ENCODE results near the gene ARID5B. TPM values are rescaled to one million over a fixed set of nuclear protein-coding genes. Genes with fewer than 3 reads are reported as not detected.

The ARID5B gene
- total and polyA plus RNA-seq, 5 donors from 2014 or later = 58.1 to 169 (median 64.0) TPM

DNA sequence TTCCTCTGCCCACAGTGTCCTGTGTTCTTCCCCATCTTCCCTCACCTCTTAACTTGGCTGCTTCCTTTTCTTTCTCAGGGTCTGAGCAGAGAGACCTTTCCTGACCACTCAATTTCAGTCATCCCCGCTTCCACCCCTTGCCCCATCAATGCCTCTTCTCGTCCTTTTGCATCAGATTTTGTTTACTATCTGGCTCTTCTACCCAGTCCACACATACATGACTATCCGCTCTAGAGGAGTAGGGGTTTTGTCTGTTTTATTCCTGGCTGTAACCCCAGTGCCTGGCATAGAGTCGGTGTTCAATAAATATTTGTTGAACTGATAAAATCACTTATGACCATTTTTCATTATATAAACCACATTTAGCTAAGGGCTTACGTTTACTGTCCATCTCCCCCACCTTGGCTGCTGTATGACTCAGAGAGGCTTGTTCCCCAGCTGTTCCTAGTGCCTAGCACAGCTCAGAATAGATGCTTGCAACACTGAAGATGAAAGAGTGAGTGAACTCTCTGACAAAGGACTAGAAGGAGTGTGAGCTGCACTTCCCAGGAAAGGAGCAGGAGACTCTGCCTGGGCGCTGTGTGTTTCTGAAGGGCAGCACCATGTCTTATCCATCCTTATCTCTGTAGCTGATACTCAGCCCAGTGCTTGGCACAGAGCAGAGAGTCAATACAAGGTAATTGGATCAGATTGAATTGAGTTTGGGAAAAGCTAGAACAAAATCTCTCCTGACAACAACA lies 21.9 kb downstream of the ARID5B start:
- ATAC-seq (ENCODE audit: low read depth in 2 of 2) = peak in 1 of 2 donors; percentile 34
- Mint-ChIP-seq H3K4me3 (peak overlapping the region in 2 of 4 donors; percentile 2 to 26), H3K4me1 (peaks cover 39 to 78% (median 64%) of the 10 kb centered on the region in 4 donors), H3K27ac (peak overlapping the region; percentile 80 to 95 (median 90)), H3K36me3 (peaks cover 36% of the 10 kb centered on the region), H3K9me3 (peaks cover 0 to 2% (median 0%) of the 10 kb centered on the region in 7 donors), H3K27me3 (no peaks in the 10 kb centered on the region)
- DNase-seq = no peak
- H3K27ac ChIP-seq (ENCODE audit: insufficient read depth, low read length, poor library complexity, severe bottlenecking) = no peak overlapping the region
- H3K27me3 ChIP-seq (ENCODE audit: control insufficient read depth, insufficient read depth, low read length) = no peaks in the 10 kb centered on the region
- peaks cover 5% of the 10 kb centered on the region for H3K4me1 ChIP-seq (ENCODE audit: control insufficient read depth, insufficient read depth, low read length, poor library complexity, severe bottlenecking)
- no peaks in the 10 kb centered on the region for H3K9me3 ChIP-seq (ENCODE audit: control insufficient read depth in 2 of 2, low read length in 2 of 2)
- no peak overlapping the region for H3K4me3 ChIP-seq (ENCODE audit: low read depth, low read length)
- H3K36me3 ChIP-seq (ENCODE audit: control insufficient read depth, insufficient read depth, low read length) = peaks cover 40% of the 10 kb centered on the region

DNA sequence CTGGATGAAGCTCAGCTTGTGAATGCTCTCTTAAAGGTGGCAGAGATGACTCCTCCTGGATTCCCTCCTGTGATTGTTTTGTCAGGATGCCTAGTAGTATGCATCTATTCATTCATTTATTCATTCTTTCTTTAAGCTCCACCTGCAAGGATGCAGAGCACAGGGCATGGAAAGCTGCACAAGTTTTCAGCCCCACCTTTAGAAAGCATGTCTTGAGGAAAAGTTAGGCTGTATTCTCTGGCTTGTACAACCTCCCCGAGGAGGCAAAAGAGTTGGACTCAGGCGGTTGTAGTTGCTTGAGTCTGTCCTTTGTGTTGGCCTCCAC lies 22.4 kb downstream of the ARID5B start:
- H3K9me3 Mint-ChIP-seq = peaks cover 0 to 1% (median 0%) of the 10 kb centered on the region in 7 donors
- Histone ChIP-seq H3K9me3 (ENCODE audit: control insufficient read depth in 2 of 2, low read length in 2 of 2) (no peaks in the 10 kb centered on the region), H3K36me3 (ENCODE audit: control insufficient read depth, insufficient read depth, low read length) (peaks cover 43% of the 10 kb centered on the region), H3K27me3 (ENCODE audit: control insufficient read depth, insufficient read depth, low read length) (no peaks in the 10 kb centered on the region), H3K4me3 (ENCODE audit: low read depth, low read length) (no peak overlapping the region), H3K4me1 (ENCODE audit: control insufficient read depth, insufficient read depth, low read length, poor library complexity, severe bottlenecking) (peaks cover 5% of the 10 kb centered on the region), H3K27ac (ENCODE audit: insufficient read depth, low read length, poor library complexity, severe bottlenecking) (no peak overlapping the region)
- no peaks in the 10 kb centered on the region for H3K27me3 Mint-ChIP-seq
- peaks cover 37% of the 10 kb centered on the region for H3K36me3 Mint-ChIP-seq
- peaks cover 38 to 77% (median 66%) of the 10 kb centered on the region in 4 donors for H3K4me1 Mint-ChIP-seq
- peak overlapping the region; percentile 53 to 80 (median 61) for H3K27ac Mint-ChIP-seq
- H3K4me3 Mint-ChIP-seq = no peak overlapping the region
- no peak for DNase-seq
- ATAC-seq (ENCODE audit: low read depth in 2 of 2) = no peak

DNA sequence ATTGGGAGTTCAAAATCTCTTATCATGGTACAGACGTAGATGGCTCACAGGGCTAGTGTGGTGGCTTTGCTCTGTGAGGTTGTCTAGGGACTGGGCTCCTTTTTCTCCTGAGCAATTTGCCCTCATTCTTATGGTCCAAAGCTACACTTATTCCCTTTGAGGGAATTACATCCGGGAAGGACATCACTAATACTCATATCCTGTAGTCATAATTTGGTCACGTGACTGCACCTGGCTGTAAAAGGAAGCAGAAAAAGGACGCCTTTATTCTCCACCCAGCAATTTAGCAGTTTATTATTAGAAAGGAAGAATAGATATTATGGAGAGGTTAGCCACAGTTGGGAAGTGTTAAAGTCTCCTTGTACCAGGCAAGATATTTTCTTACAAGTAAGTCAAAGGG lies 28.1 kb downstream of the ARID5B start:
- H3K36me3 ChIP-seq (ENCODE audit: control insufficient read depth, insufficient read depth, low read length) = peaks cover 32% of the 10 kb centered on the region
- peak overlapping the region; percentile 23 to 79 (median 76) for H3K27ac Mint-ChIP-seq

DNA sequence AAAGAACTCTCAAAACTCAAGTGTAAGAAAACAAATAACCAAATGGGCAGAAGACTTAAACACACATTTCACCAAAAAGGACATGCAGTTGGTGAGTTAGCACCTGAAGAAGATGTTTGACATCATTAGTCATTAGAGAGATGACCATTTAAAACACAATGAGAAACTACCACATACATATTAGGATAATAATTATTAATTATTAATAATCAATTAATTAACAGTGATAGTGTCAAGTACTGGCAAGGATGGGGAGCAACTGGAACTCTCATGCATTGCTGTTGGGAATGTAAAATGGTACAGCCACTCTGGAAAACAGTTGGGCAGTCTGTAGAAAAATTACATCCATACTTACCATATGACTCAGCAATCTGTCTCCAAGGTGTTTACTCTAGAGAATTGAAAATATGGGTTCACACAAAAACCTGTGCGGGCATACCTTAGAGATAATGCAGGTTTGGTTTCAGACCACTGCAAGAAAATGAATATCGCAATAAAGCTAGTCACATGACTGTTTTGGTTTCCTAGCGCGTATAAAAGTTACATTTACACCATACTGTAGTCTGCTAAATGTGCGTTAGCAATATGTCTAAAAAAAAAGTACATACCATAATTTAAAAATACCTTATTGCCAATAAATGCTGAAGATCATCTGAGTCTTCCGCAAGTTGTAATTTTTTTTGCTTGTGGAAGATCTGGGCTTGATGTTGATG lies 30.3 kb downstream of the ARID5B start:
- Histone ChIP-seq H3K36me3 (ENCODE audit: control insufficient read depth, insufficient read depth, low read length) (peaks cover 20% of the 10 kb centered on the region), H3K27me3 (ENCODE audit: control insufficient read depth, insufficient read depth, low read length) (no peaks in the 10 kb centered on the region), H3K27ac (ENCODE audit: insufficient read depth, low read length, poor library complexity, severe bottlenecking) (no peak overlapping the region), H3K4me3 (ENCODE audit: low read depth, low read length) (no peak overlapping the region), H3K9me3 (ENCODE audit: control insufficient read depth in 2 of 2, low read length in 2 of 2) (no peaks in the 10 kb centered on the region), H3K4me1 (ENCODE audit: control insufficient read depth, insufficient read depth, low read length, poor library complexity, severe bottlenecking) (peaks cover 25% of the 10 kb centered on the region)
- Mint-ChIP-seq H3K4me1 (peaks cover 42 to 77% (median 63%) of the 10 kb centered on the region in 4 donors), H3K27me3 (no peaks in the 10 kb centered on the region), H3K4me3 (no peak overlapping the region), H3K9me3 (peaks cover 0 to 6% (median 0%) of the 10 kb centered on the region in 7 donors), H3K27ac (peak overlapping the region in 1 of 3 donors; percentile 6), H3K36me3 (peaks cover 32% of the 10 kb centered on the region)
- ATAC-seq (ENCODE audit: low read depth in 2 of 2) = no peak
- DNase-seq = no peak

More for the DNA sequence above, 28.1 kb downstream of the ARID5B start:
- Histone ChIP-seq H3K27me3 (ENCODE audit: control insufficient read depth, insufficient read depth, low read length) (no peaks in the 10 kb centered on the region), H3K4me1 (ENCODE audit: control insufficient read depth, insufficient read depth, low read length, poor library complexity, severe bottlenecking) (peaks cover 25% of the 10 kb centered on the region), H3K27ac (ENCODE audit: insufficient read depth, low read length, poor library complexity, severe bottlenecking) (no peak overlapping the region), H3K9me3 (ENCODE audit: control insufficient read depth in 2 of 2, low read length in 2 of 2) (no peaks in the 10 kb centered on the region), H3K4me3 (ENCODE audit: low read depth, low read length) (no peak overlapping the region)
- DNase-seq (no peak), ATAC-seq (ENCODE audit: low read depth in 2 of 2) (no peak)
- Mint-ChIP-seq H3K9me3 (peaks cover 0 to 6% (median 0%) of the 10 kb centered on the region in 7 donors), H3K27me3 (no peaks in the 10 kb centered on the region), H3K4me3 (peak overlapping the region in 1 of 4 donors; percentile 39), H3K36me3 (peaks cover 46% of the 10 kb centered on the region), H3K4me1 (peaks cover 48 to 75% (median 65%) of the 10 kb centered on the region in 4 donors)

DNA sequence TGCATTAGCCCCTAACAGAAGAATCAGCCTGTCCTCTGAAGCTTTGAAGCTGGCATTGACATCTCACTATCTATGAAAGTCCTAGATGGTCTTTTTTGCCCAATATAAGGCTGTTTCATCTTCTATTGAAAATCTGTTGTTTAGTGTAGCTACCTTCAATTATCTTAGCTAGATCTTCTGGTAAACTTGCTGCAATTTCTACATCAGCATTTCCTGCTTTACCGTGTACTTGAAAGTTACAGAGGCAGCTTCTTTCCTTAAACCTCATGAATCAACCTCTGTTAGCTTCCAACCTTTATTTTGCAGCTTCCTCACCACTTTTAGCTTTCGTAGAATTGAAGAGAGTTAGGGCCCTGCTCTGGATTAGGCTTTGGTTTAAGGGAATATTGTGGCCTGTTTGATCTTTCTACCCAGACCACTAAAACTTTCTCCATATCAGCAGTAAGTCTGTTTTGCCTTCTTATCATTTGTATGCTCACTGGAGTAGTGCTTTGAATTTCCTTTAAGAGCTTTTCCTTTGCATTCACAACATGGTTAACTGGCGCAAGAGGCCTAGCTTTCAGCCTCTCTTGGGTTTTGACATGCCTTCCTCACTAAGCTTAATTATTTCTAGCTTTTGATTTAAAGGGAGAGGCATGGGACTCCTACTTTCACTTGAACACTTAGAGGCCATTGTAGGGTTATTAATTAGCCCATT lies 32.5 kb downstream of the ARID5B start:
- peaks cover 14% of the 10 kb centered on the region for H3K36me3 ChIP-seq (ENCODE audit: control insufficient read depth, insufficient read depth, low read length)
- ATAC-seq (ENCODE audit: low read depth in 2 of 2) (peak in 1 of 2 donors; percentile 21), DNase-seq (peak in 2 of 3 donors; percentile 18 to 42)
- peak overlapping the region; percentile 15 to 88 (median 42) for H3K4me3 Mint-ChIP-seq
- peak overlapping the region; percentile 74 to 93 (median 85) for H3K27ac Mint-ChIP-seq
- H3K36me3 Mint-ChIP-seq = peaks cover 27% of the 10 kb centered on the region
- H3K27me3 Mint-ChIP-seq = no peaks in the 10 kb centered on the region
- no peaks in the 10 kb centered on the region for H3K27me3 ChIP-seq (ENCODE audit: control insufficient read depth, insufficient read depth, low read length)
- peaks cover 0 to 6% (median 0%) of the 10 kb centered on the region in 7 donors for H3K9me3 Mint-ChIP-seq
- H3K4me1 ChIP-seq (ENCODE audit: control insufficient read depth, insufficient read depth, low read length, poor library complexity, severe bottlenecking) = peaks cover 42% of the 10 kb centered on the region
- peaks cover 52 to 89% (median 68%) of the 10 kb centered on the region in 4 donors for H3K4me1 Mint-ChIP-seq
- H3K4me3 ChIP-seq (ENCODE audit: low read depth, low read length) = peak overlapping the region; percentile 37
- H3K9me3 ChIP-seq (ENCODE audit: control insufficient read depth in 2 of 2, low read length in 2 of 2) = no peaks in the 10 kb centered on the region
- H3K27ac ChIP-seq (ENCODE audit: insufficient read depth, low read length, poor library complexity, severe bottlenecking) = peak overlapping the region; percentile 16

DNA sequence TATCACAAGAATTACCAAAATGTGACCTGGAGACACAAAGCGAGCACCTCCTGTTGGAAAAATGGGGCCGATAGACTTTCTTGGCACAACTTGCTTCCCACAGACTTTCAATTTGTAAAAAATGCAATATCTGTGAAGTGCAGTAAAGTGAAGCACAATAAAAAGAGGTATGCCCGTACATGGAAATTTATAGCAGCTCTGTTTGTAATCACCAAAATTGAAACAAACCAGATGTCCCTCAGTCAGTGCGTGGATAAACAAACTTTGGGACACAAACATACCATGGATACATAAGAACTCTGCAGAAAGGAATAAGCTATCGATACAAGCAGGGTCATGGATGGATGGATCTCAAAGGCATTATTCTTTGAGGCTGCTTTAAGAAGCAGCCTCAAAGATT lies 33.6 kb downstream of the ARID5B start:
- peak overlapping the region in 1 of 4 donors; percentile 8 for H3K4me3 Mint-ChIP-seq
- Histone ChIP-seq H3K27me3 (ENCODE audit: control insufficient read depth, insufficient read depth, low read length) (no peaks in the 10 kb centered on the region), H3K27ac (ENCODE audit: insufficient read depth, low read length, poor library complexity, severe bottlenecking) (no peak overlapping the region), H3K4me3 (ENCODE audit: low read depth, low read length) (no peak overlapping the region), H3K4me1 (ENCODE audit: control insufficient read depth, insufficient read depth, low read length, poor library complexity, severe bottlenecking) (peaks cover 52% of the 10 kb centered on the region), H3K36me3 (ENCODE audit: control insufficient read depth, insufficient read depth, low read length) (peaks cover 13% of the 10 kb centered on the region), H3K9me3 (ENCODE audit: control insufficient read depth in 2 of 2, low read length in 2 of 2) (no peaks in the 10 kb centered on the region)
- peak overlapping the region; percentile 49 to 83 (median 66) for H3K27ac Mint-ChIP-seq
- no peaks in the 10 kb centered on the region for H3K27me3 Mint-ChIP-seq
- H3K4me1 Mint-ChIP-seq = peaks cover 50 to 89% (median 68%) of the 10 kb centered on the region in 4 donors
- peaks cover 0 to 3% (median 0%) of the 10 kb centered on the region in 7 donors for H3K9me3 Mint-ChIP-seq
- DNase-seq (no peak), ATAC-seq (ENCODE audit: low read depth in 2 of 2) (no peak)
- peaks cover 22% of the 10 kb centered on the region for H3K36me3 Mint-ChIP-seq

DNA sequence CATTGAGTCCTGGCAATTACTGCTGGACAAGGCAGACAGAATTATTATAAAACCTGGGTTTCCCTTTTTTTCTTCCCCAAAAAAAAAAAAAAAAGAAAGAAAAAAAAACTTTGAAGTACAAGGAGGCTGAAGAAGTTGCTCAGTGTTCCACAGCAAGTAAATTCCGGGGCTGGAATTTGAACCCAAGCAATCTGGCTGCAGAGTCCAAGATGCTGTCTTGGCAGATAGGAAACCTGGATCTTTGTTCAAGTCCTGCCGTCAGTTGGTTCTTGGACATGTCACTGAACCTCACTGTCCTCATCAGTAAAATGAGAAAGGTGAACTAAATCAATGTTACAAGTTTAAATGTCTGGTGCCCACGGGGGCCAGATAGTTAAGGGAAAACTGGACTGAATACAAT lies 35.3 kb downstream of the ARID5B start:
- Histone ChIP-seq H3K4me1 (ENCODE audit: control insufficient read depth, insufficient read depth, low read length, poor library complexity, severe bottlenecking) (peaks cover 59% of the 10 kb centered on the region), H3K4me3 (ENCODE audit: low read depth, low read length) (no peak overlapping the region), H3K27me3 (ENCODE audit: control insufficient read depth, insufficient read depth, low read length) (no peaks in the 10 kb centered on the region), H3K27ac (ENCODE audit: insufficient read depth, low read length, poor library complexity, severe bottlenecking) (no peak overlapping the region), H3K9me3 (ENCODE audit: control insufficient read depth in 2 of 2, low read length in 2 of 2) (no peaks in the 10 kb centered on the region), H3K36me3 (ENCODE audit: control insufficient read depth, insufficient read depth, low read length) (peaks cover 21% of the 10 kb centered on the region)
- H3K27me3 Mint-ChIP-seq = no peaks in the 10 kb centered on the region
- peak overlapping the region in 3 of 4 donors; percentile 17 to 53 (median 40) for H3K4me3 Mint-ChIP-seq
- peaks cover 0 to 4% (median 0%) of the 10 kb centered on the region in 7 donors for H3K9me3 Mint-ChIP-seq
- no peak for ATAC-seq (ENCODE audit: low read depth in 2 of 2)
- peaks cover 59 to 93% (median 78%) of the 10 kb centered on the region in 4 donors for H3K4me1 Mint-ChIP-seq
- peaks cover 29% of the 10 kb centered on the region for H3K36me3 Mint-ChIP-seq
- no peak for DNase-seq
- H3K27ac Mint-ChIP-seq = peak overlapping the region; percentile 67 to 95 (median 75)
